SK-N-SH (cell line): Measurements from ENCODE around the gene WBP2NL.

Experiments used
- CHD2 ChIP-seq: fragments of 150-350 bp; IDR thresholded peaks from 2 replicates; pipeline ENCODE4 v1.6.1; 2018; ENCODE audit warnings: low read length; ENCODE audit not compliant: partially characterized antibody
- CTCF ChIP-seq: fragments of 200-600 bp; sonication (generic); IDR thresholded peaks from 2 replicates; pipeline ENCODE4 v1.6.1; 2017; ENCODE audit warnings: antibody characterized with exemption, mild to moderate bottlenecking, moderate library complexity
- IRF3 ChIP-seq: fragments of 150-350 bp; IDR thresholded peaks from 2 replicates; pipeline ENCODE4 v1.6.1; 2016; ENCODE audit warnings: mild to moderate bottlenecking, low read depth, low read length
- MXI1 ChIP-seq: IDR thresholded peaks from 2 replicates; pipeline ENCODE4 v1.6.1; 2012; ENCODE audit warnings: mild to moderate bottlenecking, low read depth, low read length, improper control_type of control experiment
- NFIC ChIP-seq: IDR thresholded peaks from 2 replicates; pipeline ENCODE4 v1.4.0; 2012; ENCODE audit warnings: borderline replicate concordance
- POLR2AphosphoS5 ChIP-seq: IDR thresholded peaks from 2 replicates; pipeline ENCODE4 v1.6.1; 2012; ENCODE audit warnings: low read depth, low read length
- SIN3A ChIP-seq: IDR thresholded peaks from 2 replicates; pipeline ENCODE4 v1.6.1; 2012; ENCODE audit warnings: low read depth, mild to moderate bottlenecking, low read length, moderate library complexity, borderline replicate concordance
- ZBTB33 ChIP-seq: IDR thresholded peaks from 2 replicates; pipeline ENCODE4 v1.4.0; 2012; ENCODE audit warnings: low read depth, borderline replicate concordance

- no peak for TF ChIP-seq CTCF
- no peak for TF ChIP-seq SIN3A
- TF ChIP-seq CHD2, result no peak
- no peak for TF ChIP-seq ZBTB33
- TF ChIP-seq MXI1, result no peak
- TF ChIP-seq IRF3, result no peak
- TF ChIP-seq POLR2AphosphoS5, result no peak
- TF ChIP-seq NFIC, result no peak
These were observed 11.3 kb upstream of the WBP2NL start for GRCh38 chr22:41987276-41987675.
